Astrocyte of the spinal cord (primary cell): ENCODE measurements around the gene PDE6G.

Experiments
- DNase-seq: peaks from one replicate; pipeline ENCODE4 v3.0.0; 2011; ENCODE audit warnings: low read depth, low spot score
- H3K4me3 ChIP-seq: 2 replicates; pipeline ENCODE4 v1.5.1; 2011; ENCODE audit warnings: low read depth, mild to moderate bottlenecking, low read length, moderate library complexity
- in situ Hi-C: cut with HindIII; loops from 2 replicates; pipeline ENCODE4 v1.10.0; 2017; ENCODE audit warnings: low sequenced_read_pairs
- TF ChIP-seq, protein P1 (sequence below): IDR thresholded peaks from 2 replicates; pipeline ENCODE4 v1.5.1; 2012; ENCODE audit warnings: low read depth, mild to moderate bottlenecking, low read length, inconsistent platforms

Gene PDE6G

DNA sequence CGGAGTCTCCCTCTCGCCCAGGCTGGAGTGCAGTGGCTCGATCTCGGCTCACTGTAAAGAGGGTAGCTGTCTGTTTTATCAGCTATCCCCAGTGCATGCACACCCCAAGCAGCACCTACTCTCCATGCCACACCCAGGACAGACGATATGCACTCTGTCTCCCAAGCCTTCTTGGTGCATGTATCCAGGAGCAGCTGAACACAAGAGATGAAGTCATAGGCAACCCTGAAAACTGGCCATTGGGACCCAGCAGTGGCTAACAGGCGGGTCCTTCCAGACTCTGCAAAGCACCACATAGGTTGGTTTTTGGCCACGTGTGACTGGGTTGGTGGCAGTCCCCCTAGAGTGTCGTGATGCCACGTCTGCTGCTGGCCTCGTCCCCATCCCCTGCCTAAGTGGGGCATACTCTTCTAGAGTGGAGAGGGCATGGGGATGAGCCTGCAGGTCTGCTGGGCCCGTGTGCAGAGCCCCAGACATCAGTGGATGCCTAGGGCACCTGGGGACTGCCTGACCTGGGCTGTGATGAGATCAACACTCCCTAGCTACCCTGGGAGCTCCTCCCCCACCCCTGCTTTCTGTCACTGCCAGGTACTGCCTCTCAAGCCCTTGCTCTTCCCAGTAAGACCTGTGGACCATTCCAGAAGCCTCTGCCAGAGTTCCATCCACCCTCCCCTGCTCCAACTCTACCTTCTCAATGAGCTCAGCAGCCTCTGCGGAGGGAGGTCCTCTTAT lies 9.3 kb downstream of the PDE6G start:
- TF ChIP-seq, protein P1, sequence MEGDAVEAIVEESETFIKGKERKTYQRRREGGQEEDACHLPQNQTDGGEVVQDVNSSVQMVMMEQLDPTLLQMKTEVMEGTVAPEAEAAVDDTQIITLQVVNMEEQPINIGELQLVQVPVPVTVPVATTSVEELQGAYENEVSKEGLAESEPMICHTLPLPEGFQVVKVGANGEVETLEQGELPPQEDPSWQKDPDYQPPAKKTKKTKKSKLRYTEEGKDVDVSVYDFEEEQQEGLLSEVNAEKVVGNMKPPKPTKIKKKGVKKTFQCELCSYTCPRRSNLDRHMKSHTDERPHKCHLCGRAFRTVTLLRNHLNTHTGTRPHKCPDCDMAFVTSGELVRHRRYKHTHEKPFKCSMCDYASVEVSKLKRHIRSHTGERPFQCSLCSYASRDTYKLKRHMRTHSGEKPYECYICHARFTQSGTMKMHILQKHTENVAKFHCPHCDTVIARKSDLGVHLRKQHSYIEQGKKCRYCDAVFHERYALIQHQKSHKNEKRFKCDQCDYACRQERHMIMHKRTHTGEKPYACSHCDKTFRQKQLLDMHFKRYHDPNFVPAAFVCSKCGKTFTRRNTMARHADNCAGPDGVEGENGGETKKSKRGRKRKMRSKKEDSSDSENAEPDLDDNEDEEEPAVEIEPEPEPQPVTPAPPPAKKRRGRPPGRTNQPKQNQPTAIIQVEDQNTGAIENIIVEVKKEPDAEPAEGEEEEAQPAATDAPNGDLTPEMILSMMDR: no peak
- DNase-seq: no peak
- no peak overlapping the region for H3K4me3 ChIP-seq
- in situ Hi-C loops: no loop called here

DNA sequence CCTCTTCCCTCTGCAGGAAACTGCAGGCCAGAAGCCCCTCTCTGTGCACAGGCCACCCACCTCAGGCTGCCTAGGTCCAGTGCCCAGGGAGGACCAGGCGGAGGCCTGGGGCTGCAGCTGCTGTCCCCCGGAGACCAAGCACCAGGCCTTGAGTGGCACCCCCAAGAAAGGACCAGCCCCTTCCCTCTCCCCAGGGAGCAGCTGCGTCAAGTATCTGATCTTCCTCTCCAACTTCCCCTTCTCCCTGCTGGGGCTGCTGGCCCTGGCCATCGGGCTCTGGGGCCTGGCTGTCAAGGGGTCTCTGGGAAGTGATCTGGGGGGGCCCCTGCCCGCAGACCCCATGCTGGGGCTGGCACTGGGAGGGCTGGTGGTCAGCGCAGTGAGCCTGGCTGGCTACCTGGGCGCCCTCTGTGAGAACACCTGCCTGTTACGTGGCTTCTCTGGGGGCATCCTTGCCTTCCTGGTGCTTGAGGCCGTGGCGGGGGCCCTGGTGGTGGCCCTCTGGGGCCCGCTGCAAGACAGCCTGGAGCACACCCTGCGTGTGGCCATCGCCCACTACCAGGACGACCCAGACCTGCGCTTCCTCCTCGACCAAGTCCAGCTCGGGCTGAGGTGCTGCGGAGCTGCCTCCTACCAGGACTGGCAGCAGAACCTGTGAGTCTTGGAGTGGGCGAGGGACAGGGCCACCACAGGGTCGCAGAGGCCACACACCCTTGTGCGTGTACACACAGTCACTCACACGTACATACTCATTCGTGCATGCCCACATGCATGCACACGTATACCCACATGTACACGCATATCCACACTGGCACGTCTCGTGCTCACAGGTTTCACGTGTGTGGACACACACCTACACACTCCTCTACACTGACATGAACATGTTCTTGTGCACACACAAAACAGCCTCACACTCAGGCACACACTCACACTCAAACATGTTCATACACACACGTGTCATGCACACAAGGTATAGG lies 11.1 kb downstream of the PDE6G start:
- TF ChIP-seq, protein P1: no peak
- in situ Hi-C loops: no loop called here

DNA sequence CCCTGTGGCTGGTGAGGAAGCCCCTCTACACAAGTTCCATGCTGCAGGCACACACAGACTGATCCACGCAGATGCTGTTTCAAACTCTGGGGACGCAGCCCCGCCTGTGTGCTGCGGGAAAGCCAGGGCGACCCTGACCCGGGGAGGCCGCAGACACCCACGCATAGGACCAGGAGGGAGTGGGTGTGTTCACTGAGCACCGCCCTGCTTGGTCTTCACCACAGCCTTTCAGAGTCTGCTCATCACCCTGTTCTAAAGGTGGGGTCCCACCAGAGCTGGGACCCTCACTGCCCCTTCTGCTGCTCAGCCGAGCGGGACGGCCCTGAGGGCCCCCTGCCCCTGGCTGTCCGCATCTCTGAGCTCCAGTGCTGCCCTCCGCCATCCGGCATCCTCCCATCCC lies 11.8 kb downstream of the PDE6G start:
- in situ Hi-C loops: no loop called here
- TF ChIP-seq, protein P1: no peak

More for the DNA sequence above, 11.1 kb downstream of the PDE6G start:
- no peak for DNase-seq
- no peak overlapping the region for H3K4me3 ChIP-seq

DNA sequence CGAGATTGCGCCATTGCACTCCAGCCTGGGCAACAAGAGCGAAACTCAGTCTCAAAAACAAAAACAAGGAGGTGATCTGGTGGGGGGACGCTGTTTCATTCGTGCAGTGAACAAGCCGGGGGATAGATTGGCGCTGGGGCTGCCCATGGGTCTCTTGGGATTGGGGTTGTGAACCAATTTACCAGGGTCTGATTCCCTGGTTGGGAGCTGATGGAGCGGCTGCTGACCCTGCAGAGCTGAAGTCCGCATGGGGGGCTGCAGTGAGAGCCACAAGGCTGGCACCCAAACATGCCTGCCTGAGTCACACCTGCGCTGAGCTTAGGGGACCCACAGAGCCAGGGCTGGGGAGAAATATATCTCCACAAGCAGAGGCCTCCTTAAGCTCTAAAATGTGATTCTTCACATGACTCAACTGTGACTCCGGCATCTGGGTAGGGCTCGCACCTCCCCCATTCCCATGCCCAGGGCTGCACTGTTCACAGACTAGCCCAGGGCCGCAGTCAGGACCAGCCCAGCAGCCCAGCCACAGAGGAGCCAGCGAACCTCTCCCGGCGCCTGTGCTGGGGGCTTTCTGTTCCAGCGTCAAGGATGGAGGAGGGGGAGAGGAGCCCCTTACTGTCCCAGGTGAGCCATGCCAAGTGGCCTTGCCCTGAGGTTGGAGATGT lies 14.4 kb downstream of the PDE6G start:
- H3K4me3 ChIP-seq: no peak overlapping the region
- TF ChIP-seq, protein P1: no peak
- DNase-seq: peak; percentile 47
- in situ Hi-C loops: no loop called here

More for the DNA sequence above, 11.8 kb downstream of the PDE6G start:
- DNase-seq: no peak
- no peak overlapping the region for H3K4me3 ChIP-seq

DNA sequence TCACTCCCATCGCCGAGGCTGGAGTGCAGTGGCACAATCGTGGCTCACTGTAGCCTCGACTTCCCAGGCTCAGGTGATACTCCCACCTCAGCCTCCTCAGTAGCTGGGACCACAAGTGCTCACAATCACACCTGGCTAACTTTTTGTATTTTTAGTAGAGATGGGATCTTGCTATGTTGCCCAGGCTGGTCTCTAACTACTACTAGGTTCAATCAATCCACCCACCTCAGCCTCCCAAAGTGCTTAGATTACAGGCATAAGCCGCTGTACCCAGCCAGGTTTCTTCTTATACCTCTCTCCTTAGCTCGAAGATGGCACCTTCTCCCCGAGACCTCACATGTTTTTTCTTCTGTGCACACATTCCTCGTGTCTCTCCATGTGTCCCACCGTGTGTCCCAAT lies 16.3 kb downstream of the PDE6G start:
- no peak overlapping the region for H3K4me3 ChIP-seq
- no peak for DNase-seq
- TF ChIP-seq, protein P1: no peak
- in situ Hi-C loops: no loop called here

DNA sequence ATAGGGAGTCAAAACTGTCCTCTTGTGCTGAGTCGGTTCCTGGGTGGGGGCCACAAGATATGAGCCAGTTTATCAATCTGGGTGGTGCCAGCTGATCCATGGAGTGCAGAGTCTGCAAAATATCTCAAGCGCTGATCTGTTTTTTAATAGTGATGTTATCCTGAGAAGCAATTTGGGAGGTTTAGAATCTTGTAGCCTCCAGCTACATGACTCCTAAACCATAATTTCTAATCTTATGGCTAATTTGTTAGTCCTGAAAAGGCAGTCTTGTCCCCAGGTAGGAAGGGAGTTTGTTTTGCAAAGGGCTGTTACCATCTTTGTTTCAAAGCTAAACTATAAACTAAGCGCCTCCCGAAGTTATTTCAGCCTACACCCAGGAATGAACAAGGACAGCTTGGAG lies 17.7 kb downstream of the PDE6G start:
- in situ Hi-C loops: no loop called here
- H3K4me3 ChIP-seq: no peak overlapping the region
- no peak for DNase-seq
- TF ChIP-seq, protein P1: no peak
